K562 (cell line): ENCODE data around the gene HEMK1. TPM values are rescaled to one million over a fixed set of nuclear protein-coding genes. Genes with fewer than 3 reads are reported as not detected.
A peak's percentile ranks its signal among the peaks of the same experiment; 100 is the strongest.

Source experiments
- ATAC-seq: fragments of 200-7000 bp; cut with Tn5 transposase; 3 replicates; pipeline ENCODE4 v1.9.1; 2020; ENCODE audit warnings: moderate library complexity
- BruUV-seq: library from RNA; stranded (reverse); fragments of 400-500 nt; replicated peaks from 2 replicates; lab custom pipeline; 2021; lab: Mats Ljungman, UMichigan
- CTCF ChIA-PET: fragments of 300-600 bp; formaldehyde crosslinking; extraction: SDS; loops from one replicate; lab custom pipeline; 2021; ENCODE audit warnings: low intra/inter-chr PET ratio; lab: Yijun Ruan, JAX
- POLR2A ChIA-PET: fragments of 300-600, 350-650 bp; sonication (Branson Sonifier 250); formaldehyde crosslinking; extraction: SDS; loops from one replicate; lab custom pipeline; 2021; ENCODE audit warnings: antibody characterized with exemption, inconsistent platforms; lab: Yijun Ruan, JAX
- DNase-seq, 4 experiments: peaks; one replicate each; pipeline versions ENCODE4 v3.0.0 to v3.0.0-alpha.2; 2011 to 2018; ENCODE audit warnings: low spot score in 3 of 4, mixed read lengths in 3 of 4; ENCODE audit errors: extremely low read depth in 1 of 4
- FAIRE-seq: peaks from 2 replicates; lab custom pipeline; 2011; peaks lifted over from hg19 to GRCh38; lab: Jason Lieb, UNC
- H2AFZ ChIP-seq: 2 replicates; pipeline ENCODE4 v1.6.0; 2011; ENCODE audit warnings: low read depth, low read length, control low read depth, inconsistent platforms
- H3K27ac ChIP-seq: fragments of 200-600 bp; 3 replicates; pipeline ENCODE4 v1.8.0; 2011; ENCODE audit warnings: low read depth, mild to moderate bottlenecking, control low read depth, inconsistent platforms, low read length, moderate library complexity, mixed read lengths; ENCODE audit errors: extremely low read depth
- H3K27me3 ChIP-seq, 2 experiments: fragments of 300-600 bp in 1 of 2; 2 replicates in 1 of 2; 3 replicates in 1 of 2; pipeline versions ENCODE4 v1.6.0 to v1.8.0; 2011; ENCODE audit warnings: inconsistent platforms in 2 of 2, low read length in 2 of 2, mild to moderate bottlenecking in 1 of 2, mixed read lengths in 1 of 2, moderate library complexity in 1 of 2; ENCODE audit not compliant: control insufficient read depth in 2 of 2, insufficient read depth in 2 of 2
- H3K36me3 ChIP-seq: fragments of 300-600 bp; 3 replicates; pipeline ENCODE4 v1.8.0; 2011; ENCODE audit warnings: mild to moderate bottlenecking, low read length, inconsistent platforms; ENCODE audit not compliant: control insufficient read depth, insufficient read depth
- H3K4me1 ChIP-seq, 2 experiments: fragments of 200-600 bp in 1 of 2; replicated peaks in 1 of 2; 2 replicates in 1 of 2; 3 replicates in 1 of 2; pipeline versions ENCODE4 v1.5.1 to v1.8.0; 2011; ENCODE audit warnings: inconsistent platforms in 2 of 2, low read length in 2 of 2, mild to moderate bottlenecking in 1 of 2, mixed read lengths in 1 of 2, moderate library complexity in 1 of 2; ENCODE audit not compliant: control insufficient read depth in 2 of 2, insufficient read depth in 2 of 2
- H3K4me2 ChIP-seq: 2 replicates; pipeline ENCODE4 v1.6.1; 2011; ENCODE audit warnings: low read length, control low read depth, inconsistent platforms, mixed read lengths; ENCODE audit not compliant: insufficient read depth
- H3K4me3 ChIP-seq: fragments of 200-600 bp; sonication (generic), shearing (Covaris generic); 2 replicates; pipeline ENCODE4 v1.5.1; 2016; ENCODE audit warnings: control low read depth, inconsistent platforms
- H3K79me2 ChIP-seq: fragments of 200-600 bp; 3 replicates; pipeline ENCODE4 v1.8.0; 2011; ENCODE audit warnings: low read length, inconsistent platforms; ENCODE audit not compliant: control insufficient read depth, insufficient read depth
- H3K9ac ChIP-seq, 2 experiments: 2 replicates each; pipeline versions ENCODE4 v1.6.0 to v1.6.1; 2011; ENCODE audit warnings: low read depth in 2 of 2, low read length in 2 of 2, control low read depth in 1 of 2, inconsistent platforms in 1 of 2, mild to moderate bottlenecking in 1 of 2, mixed read lengths in 1 of 2; ENCODE audit not compliant: insufficient read depth in 1 of 2
- H3K9me1 ChIP-seq: one replicate; pipeline ENCODE4 v1.6.0; 2011; ENCODE audit warnings: inconsistent platforms, mild to moderate bottlenecking, low read length, moderate library complexity; ENCODE audit not compliant: control insufficient read depth, insufficient read depth
- H3K9me3 ChIP-seq: replicated peaks from 2 replicates; pipeline ENCODE4 v1.5.1; 2011; ENCODE audit warnings: low read depth, low read length, inconsistent platforms; ENCODE audit not compliant: control insufficient read depth, insufficient read depth
- H4K20me1 ChIP-seq: replicated peaks from 2 replicates; pipeline ENCODE4 v1.6.1; 2011; ENCODE audit warnings: low read length, inconsistent platforms, mixed read lengths; ENCODE audit not compliant: control insufficient read depth, insufficient read depth
- ATF6 ChIP-seq: sonication (generic); formaldehyde crosslinking; IDR thresholded peaks from 2 replicates; pipeline ENCODE4 v1.4.0; 2020; ENCODE audit warnings: mild to moderate bottlenecking, missing genetic modification reagents
- GMEB1 ChIP-seq: fragments of 250-450 bp; sonication (Bioruptor Pico); IDR thresholded peaks from 2 replicates; pipeline ENCODE4 v1.4.0; 2020; ENCODE audit warnings: mild to moderate bottlenecking
- IRF2 ChIP-seq: sonication (generic); formaldehyde crosslinking; IDR thresholded peaks from 2 replicates; pipeline ENCODE4 v1.8.1; 2022; ENCODE audit warnings: mild to moderate bottlenecking, missing genetic modification reagents
- MYC ChIP-seq, 2 experiments: fragments of 250-450 bp in 1 of 2; sonication (Bioruptor Pico) in 1 of 2; IDR thresholded peaks; 2 replicates each; pipeline versions ENCODE4 v1.5.1 to v1.6.1; 2012 to 2021; ENCODE audit warnings: low read depth in 2 of 2, borderline replicate concordance in 1 of 2, improper control_type of control experiment in 1 of 2, low read length in 1 of 2, mild to moderate bottlenecking in 1 of 2, moderate library complexity in 1 of 2
- NFATC3 ChIP-seq: fragments of 450-650 bp; IDR thresholded peaks from 2 replicates; pipeline ENCODE4 v1.6.1; 2017; ENCODE audit warnings: mild to moderate bottlenecking
- NONO ChIP-seq, 2 experiments: fragments of 200-400 bp in 1 of 2; fragments of 450-650 bp in 1 of 2; formaldehyde crosslinking in 1 of 2; IDR thresholded peaks; 2 replicates each; pipeline ENCODE4 v1.6.1; 2017; ENCODE audit warnings: low read depth in 2 of 2, mild to moderate bottlenecking in 2 of 2, moderate library complexity in 2 of 2, low read length in 1 of 2
- PHB ChIP-seq: fragments of 250-450 bp; sonication (Bioruptor Pico); IDR thresholded peaks from 2 replicates; pipeline ENCODE4 v1.5.0; 2021
- RBFOX2 ChIP-seq: fragments of 200-400 bp; formaldehyde crosslinking; IDR thresholded peaks from 2 replicates; pipeline ENCODE4 v1.6.1; 2017; ENCODE audit warnings: low read depth, mild to moderate bottlenecking, low read length, moderate library complexity
- SMARCA4 ChIP-seq: fragments of 450-650 bp; IDR thresholded peaks from 2 replicates; pipeline ENCODE4 v1.6.1; 2016
- SMARCB1 ChIP-seq: IDR thresholded peaks from 2 replicates; pipeline ENCODE4 v1.6.1; 2011; ENCODE audit warnings: improper control_type of control experiment, low read depth; ENCODE audit not compliant: insufficient read length
- SPI1 ChIP-seq: IDR thresholded peaks from 2 replicates; pipeline ENCODE4 v1.6.1; 2011; ENCODE audit warnings: low read depth, low read length, control low read depth, borderline replicate concordance
- YBX1 ChIP-seq: fragments of 450-650 bp; IDR thresholded peaks from 2 replicates; pipeline ENCODE4 v1.7.1; 2016; ENCODE audit warnings: mild to moderate bottlenecking
- ZBTB11 ChIP-seq, 3 experiments: fragments of 200-800 bp in 1 of 3; fragments of 250-450 bp in 1 of 3; fragments of 450-650 bp in 1 of 3; sonication (Bioruptor Pico) in 1 of 3; sonication (Bioruptor generic) in 1 of 3; formaldehyde crosslinking in 1 of 3; IDR thresholded peaks; 2 replicates each; pipeline versions ENCODE4 v1.6.1 to v1.8.0; 2016 to 2022; ENCODE audit warnings: mild to moderate bottlenecking in 2 of 3, missing genetic modification characterization in 2 of 3, missing compliant biosample characterization in 1 of 3, moderate library complexity in 1 of 3
- ZNF143 ChIP-seq: sonication (generic); formaldehyde crosslinking; IDR thresholded peaks from 2 replicates; pipeline ENCODE4 v1.9.0; 2022; ENCODE audit warnings: mild to moderate bottlenecking, missing genetic modification reagents
- ZNF431 ChIP-seq: sonication (generic); formaldehyde crosslinking; IDR thresholded peaks from 2 replicates; pipeline ENCODE4 v1.8.0; 2022; ENCODE audit warnings: mild to moderate bottlenecking, missing genetic modification reagents
- ZNF561 ChIP-seq: fragments of 450-650 bp; formaldehyde crosslinking; conservative IDR thresholded peaks from 2 replicates; pipeline ENCODE4 v1.4.0; 2020; ENCODE audit warnings: mild to moderate bottlenecking, moderate library complexity
- WGBS: fragments of 100-300 bp; shearing (Covaris generic); methylation state at CpG from one replicate; pipeline ENCODE4 v1.1.6; 2016; ENCODE audit warnings: low coverage, mixed read lengths; ENCODE audit not compliant: insufficient coverage; ENCODE audit errors: missing lambda C conversion rate; 5-methylcytosine and 5-hydroxymethylcytosine counted together
- in situ Hi-C: fragments of 300-500 bp; cut with MboI; formaldehyde crosslinking; loops from 4 replicates; pipeline ENCODE4 v1.15.0; 2018; ENCODE audit warnings: inconsistent platforms, mixed read lengths
- intact Hi-C: fragments of 100-400 bp; cut with micrococcal nuclease; formaldehyde crosslinking; loops from 2 replicates; pipeline ENCODE4 v1.14.2; 2022
- polyA plus RNA-seq, 8 experiments: library from polyadenylated mRNA; depleted of rRNA in 4 of 8; stranded (reverse) in 5 of 8; unstranded in 3 of 8; fragments of >200 nt; fragmentation: Nextera tagmentation in 2 of 8; fragmentation: Illumina TruSeq in 1 of 8; extraction: Ambion mirVana in 2 of 8; extraction: Trizol in 1 of 8; gene quantifications; 2 replicates each; pipeline versions ENCODE4 v1.2.1 to v1.2.3, GENCODE V29; 2011 to 2014; ENCODE audit warnings: inconsistent platforms in 1 of 8, missing spikeins in 1 of 8
- total RNA-seq, 7 experiments: library from RNA; depleted of rRNA in 6 of 7; stranded (reverse); fragments of >200 nt in 6 of 7; fragmentation: Illumina TruSeq in 2 of 7; extraction: Trizol in 2 of 7; gene quantifications; 2 replicates each; pipeline versions ENCODE4 v1.2.1 to v1.2.3, GENCODE V29; 2011 to 2021; ENCODE audit warnings: low replicate concordance in 1 of 7

Gene HEMK1
- total and polyA plus RNA-seq, 9 of the 15 experiments (the other 6 are each of a cell fraction or from before 2014, with no cell fraction given), result 2.0 to 16.8 (median 11.4) TPM

- BruUV-seq, result no TSS peak
- Histone ChIP-seq H3K4me3 (no peak overlapping the region), H3K27ac (peak overlapping the region; percentile 96), H2AFZ (peak overlapping the region; percentile 65), H3K9ac (peak overlapping the region; percentile 74 to 89), H3K4me2 (peak overlapping the region; percentile 78), H3K27me3 (no peaks in the 10 kb centered on the region), H3K79me2 (peaks cover 20% of the 10 kb centered on the region), H3K9me3 (no peaks in the 10 kb centered on the region), H3K9me1 (no peaks in the 10 kb centered on the region), H4K20me1 (no peaks in the 10 kb centered on the region), H3K36me3 (peaks cover 13% of the 10 kb centered on the region; the same call in 2 of the 3 replicates), H3K4me1 (peaks cover 48 to 61% of the 10 kb centered on the region in 2 experiments)
- ChIA-PET POLR2A (interaction anchor here (0.6 to 3.9 kb wide), 5 partner anchors 8 to 255 kb away, joined by 3 to 44 read pairs (median 4); partner anchors contain the start of gene ZMYND10), CTCF (no interaction called here)
- DNase-seq (peak in 1 of 4 experiments; percentile 11), ATAC-seq (no peak), FAIRE-seq (no peak)
- in situ Hi-C loops (no loop called here), intact Hi-C loops (no loop called here)
- WGBS, result no CpG with 5 or more reads among the region's 1 CpG
- no peak for TF ChIP-seq ZNF561 (CRISPR knock-in tag)
- TF ChIP-seq ZNF431 (CRISPR knock-in tag), result no peak
- no peak for TF ChIP-seq SPI1
- no peak for TF ChIP-seq ATF6
- TF ChIP-seq RBFOX2, result peak; percentile 37; the same call in 1 of the 2 replicates
- TF ChIP-seq SMARCA4, result no peak
- 0 out of 2 replicates have a peak, but pooled peaks have one; percentile 34 for TF ChIP-seq ZNF143
- no peak for TF ChIP-seq ZBTB11 (CRISPR knock-in tag; IDR thresholded peaks at IDR 0.05)
- no peak for TF ChIP-seq YBX1
- no peak for TF ChIP-seq SMARCB1
- TF ChIP-seq GMEB1, result no peak
- no peak for TF ChIP-seq NONO (IDR thresholded peaks at IDR 0.05; ENCODE audit: low read depth in 2 of 2, low read length in 1 of 2)
- no peak for TF ChIP-seq IRF2 (CRISPR knock-in tag)
- TF ChIP-seq MYC (IDR thresholded peaks at IDR 0.05; ENCODE audit: low read depth, low read length), result no peak
- no peak for TF ChIP-seq MYC (CRISPR knock-in tag; IDR thresholded peaks at IDR 0.05; ENCODE audit: borderline replicate concordance, low read depth)
- TF ChIP-seq PHB, result no peak
- no peak for TF ChIP-seq NFATC3
These were observed 30.4 kb downstream of the HEMK1 start for GRCh38 chr3:50599716-50600118.
